ENCODE results near the gene C17orf78. TPM values are rescaled to one million over a fixed set of nuclear protein-coding genes. Genes with fewer than 3 reads are reported as not detected.
"Not testable (repeated sequence)": the region's sequence is repeated elsewhere in the genome, so short reads cannot be mapped to it uniquely, and the experiment has no call there.

The C17orf78 gene
- total RNA-seq, 1 donor from 2014 or later, result not detected

- intact Hi-C loops (cut with micrococcal nuclease), result loop anchor here (1.0 to 2.0 kb wide), 2 partner anchors 23 to 61 kb away; no protein-coding TSS in a partner anchor
Observed at GRCh38 chr17:37430051-37430627, 54.4 kb downstream of the C17orf78 start.

GRCh38 chr17:37432671-37433070, 56.9 kb downstream of the C17orf78 start:
- intact Hi-C loops (cut with micrococcal nuclease), result no loop called here

GRCh38 chr17:37438141-37438540, 62.4 kb downstream of the C17orf78 start:
- intact Hi-C loops (cut with micrococcal nuclease), result no loop called here

- intact Hi-C loops (cut with micrococcal nuclease), result no loop called here
Observed at GRCh38 chr17:37440424-37440823, 64.6 kb downstream of the C17orf78 start.

GRCh38 chr17:37441369-37442014, 65.7 kb downstream of the C17orf78 start:
- intact Hi-C loops (cut with micrococcal nuclease), result not testable (repeated sequence)

Other genes starting within 250 kb of the C17orf78 start
- 53.4 and 55.2 TPM in 2 replicates for gene ACACA, start 30.9 kb downstream of the C17orf78 start, total RNA-seq
- gene TADA2A, start 30.9 kb downstream of the C17orf78 start, total RNA-seq, result 35.0 and 36.2 TPM in 2 replicates
- 12.7 and 13.0 TPM in 2 replicates for gene DUSP14, start 113.9 kb downstream of the C17orf78 start, total RNA-seq
- 127 and 131 TPM in 2 replicates for gene SYNRG, start 233.4 kb downstream of the C17orf78 start, total RNA-seq

Measured in T-helper 1 cell treated with Interleukin-12 subunit alpha and Interleukin-12 subunit beta and Interleukin-4 antibody, amounts not matched to agents 30 ng/mL and 1 ng/mL, for 36 hours (primary cell).